ENCODE measurements around the gene SNX20.

DNA sequence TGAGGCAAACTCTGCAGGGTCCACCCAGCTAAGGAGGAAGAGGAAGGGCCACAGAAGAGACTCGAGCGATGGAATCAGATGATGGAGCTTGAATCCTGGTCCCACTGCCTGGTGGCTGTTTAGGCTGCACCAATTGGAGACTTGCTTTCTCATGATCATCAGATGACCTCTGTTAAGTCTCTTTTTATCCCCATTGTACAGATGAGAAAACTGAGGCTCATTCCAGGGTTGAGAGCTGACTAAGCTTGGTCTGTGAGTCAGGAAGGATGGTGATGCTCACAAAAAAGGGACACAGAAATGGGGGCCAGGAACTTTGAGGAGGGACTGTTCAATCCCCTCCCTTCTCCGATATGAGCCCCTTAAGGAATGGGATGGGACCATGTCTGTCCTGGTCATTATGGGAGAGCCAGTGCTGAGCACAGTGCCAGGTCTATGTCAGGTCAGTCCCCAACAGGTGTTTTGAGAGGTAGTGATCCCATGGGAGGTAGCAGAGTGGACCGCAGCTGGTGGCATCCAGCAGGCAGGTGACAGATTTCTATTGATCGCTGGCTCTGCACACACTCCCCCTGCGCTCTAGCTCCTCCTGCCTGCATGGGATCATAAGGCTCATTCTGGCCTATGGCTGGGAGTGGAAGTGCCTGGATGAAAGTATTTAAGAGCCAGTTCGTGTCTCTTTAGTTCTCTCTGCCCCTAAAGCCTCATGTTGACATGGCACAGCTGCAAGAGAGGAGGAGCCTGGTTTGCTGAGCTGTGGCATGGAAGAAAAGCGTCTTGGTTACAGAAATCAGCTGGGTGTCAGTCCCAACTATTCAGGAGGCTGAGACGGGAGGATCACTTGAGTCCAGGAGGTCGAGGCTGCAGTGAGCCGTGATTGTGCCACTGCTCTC, 27.2 kb downstream of the SNX20 start:
- no peak for TF ChIP-seq POLR2A (IDR thresholded peaks at IDR 0.05)
- TF ChIP-seq, protein P1, sequence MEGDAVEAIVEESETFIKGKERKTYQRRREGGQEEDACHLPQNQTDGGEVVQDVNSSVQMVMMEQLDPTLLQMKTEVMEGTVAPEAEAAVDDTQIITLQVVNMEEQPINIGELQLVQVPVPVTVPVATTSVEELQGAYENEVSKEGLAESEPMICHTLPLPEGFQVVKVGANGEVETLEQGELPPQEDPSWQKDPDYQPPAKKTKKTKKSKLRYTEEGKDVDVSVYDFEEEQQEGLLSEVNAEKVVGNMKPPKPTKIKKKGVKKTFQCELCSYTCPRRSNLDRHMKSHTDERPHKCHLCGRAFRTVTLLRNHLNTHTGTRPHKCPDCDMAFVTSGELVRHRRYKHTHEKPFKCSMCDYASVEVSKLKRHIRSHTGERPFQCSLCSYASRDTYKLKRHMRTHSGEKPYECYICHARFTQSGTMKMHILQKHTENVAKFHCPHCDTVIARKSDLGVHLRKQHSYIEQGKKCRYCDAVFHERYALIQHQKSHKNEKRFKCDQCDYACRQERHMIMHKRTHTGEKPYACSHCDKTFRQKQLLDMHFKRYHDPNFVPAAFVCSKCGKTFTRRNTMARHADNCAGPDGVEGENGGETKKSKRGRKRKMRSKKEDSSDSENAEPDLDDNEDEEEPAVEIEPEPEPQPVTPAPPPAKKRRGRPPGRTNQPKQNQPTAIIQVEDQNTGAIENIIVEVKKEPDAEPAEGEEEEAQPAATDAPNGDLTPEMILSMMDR (IDR thresholded peaks at IDR 0.05 in 4 of 5, conservative IDR thresholded peaks at IDR 0.05 in 1 of 5), result no peak

Measured in gastrocnemius medialis (tissue), 4 donors.